PC-9 (cell line): Measurements from ENCODE around the gene ZDHHC11B.
"Not testable (repeated sequence)": the region's sequence is repeated elsewhere in the genome, so short reads cannot be mapped to it uniquely, and the experiment has no call there.

Experiments used
- CTCF ChIP-seq: fragments of 200-600 bp; sonication (generic); conservative IDR thresholded peaks from 2 replicates; pipeline ENCODE4 v1.6.1; 2017; ENCODE audit warnings: mixed run types, antibody characterized with exemption, mild to moderate bottlenecking, moderate library complexity
- EZH2 ChIP-seq: fragments of 200-600 bp; sonication (generic); IDR thresholded peaks from 2 replicates; pipeline ENCODE4 v1.8.0; 2017; ENCODE audit warnings: antibody characterized with exemption, low read depth

GRCh38 chr5:771841-772546, 12.5 kb downstream of the ZDHHC11B start:
- TF ChIP-seq CTCF, EZH2: not testable (repeated sequence)
